HPDE6-E6E7 (cell line): ENCODE measurements around the gene C10orf62.
"Not testable (repeated sequence)": the region's sequence is repeated elsewhere in the genome, so short reads cannot be mapped to it uniquely, and the experiment has no call there.

ENCODE experiments used
- DNase-seq: peaks from one replicate; pipeline ENCODE4 v3.0.0; 2011; ENCODE audit warnings: missing footprints; ENCODE audit errors: extremely low spot score

Gene C10orf62, protein sequence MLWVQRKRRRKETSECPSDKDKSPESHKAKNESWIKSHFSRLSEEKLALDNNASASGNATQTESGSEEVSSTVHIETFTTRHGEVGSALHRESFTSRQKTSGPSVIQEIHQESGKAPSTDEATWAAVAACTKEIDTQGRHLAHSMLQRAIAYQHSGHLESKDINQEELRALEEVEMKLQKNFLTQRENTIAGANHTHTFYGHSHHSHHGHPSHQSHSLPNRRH

DNA sequence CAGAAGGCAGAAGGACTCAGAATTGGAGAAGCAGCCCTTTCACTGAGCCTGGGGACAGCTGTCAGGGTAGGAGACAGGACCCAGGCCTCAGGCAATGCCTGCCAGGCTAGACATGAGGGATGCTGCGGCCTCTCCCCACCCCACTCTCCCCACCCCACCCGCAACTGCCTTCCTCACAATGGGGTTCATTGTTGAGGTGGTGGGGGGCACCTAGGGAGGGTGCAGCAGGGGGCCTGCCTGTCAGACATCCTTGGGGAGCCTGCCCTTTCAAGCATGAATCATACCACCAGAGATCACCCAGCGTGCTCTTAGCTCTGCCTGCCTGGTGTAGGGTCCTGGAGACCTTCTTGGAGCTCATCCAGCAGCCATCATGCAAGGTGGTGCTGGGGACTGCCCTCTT, at the start of gene C10orf62:
Gene C10orf62 (plus strand): TSS at position 243 of the 400 bp plus-strand sequence. CDS start 177 bp downstream, outside the sequence.
- DNase-seq: no peak

DNA sequence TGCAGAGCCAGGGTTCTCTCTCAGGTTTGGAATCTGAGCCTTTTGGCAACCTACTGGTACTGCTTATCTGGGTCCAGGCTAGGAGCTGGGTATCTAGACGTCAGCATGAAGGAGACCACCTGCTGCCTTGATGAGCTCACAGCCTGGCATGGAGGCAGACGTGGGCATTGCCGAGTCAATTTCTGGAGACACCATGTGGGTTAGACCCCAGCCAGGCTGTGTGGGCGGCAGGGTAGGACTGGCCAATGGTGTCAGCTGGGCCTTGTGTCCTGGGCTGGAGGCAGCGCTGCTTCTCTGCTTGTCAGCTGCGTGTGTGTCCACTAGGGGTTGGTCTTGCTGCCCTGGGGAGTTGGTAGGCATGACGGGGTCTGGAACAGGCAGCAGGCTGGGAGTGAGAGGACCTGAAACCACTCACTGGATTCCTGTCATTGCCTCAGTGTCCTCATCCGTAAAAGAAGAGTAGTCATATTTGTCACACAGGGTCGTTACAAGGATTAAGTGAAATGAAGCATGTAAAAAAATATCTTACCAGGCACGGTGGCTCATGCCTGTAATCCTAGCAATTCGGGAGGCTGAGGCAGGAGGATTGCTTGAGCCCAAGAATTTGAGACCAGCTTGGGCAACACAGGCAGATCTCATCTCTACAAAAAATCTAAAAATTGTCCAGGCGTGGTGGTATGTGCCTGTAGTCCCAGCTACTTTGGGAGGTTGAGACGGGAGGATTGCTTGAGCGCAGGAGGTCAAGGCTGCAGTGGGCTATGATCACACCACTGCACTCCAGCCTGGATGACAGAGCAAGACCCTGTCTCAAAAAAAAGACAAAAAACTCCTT, 48.6 kb upstream of the C10orf62 start:
- no peak for DNase-seq

DNA sequence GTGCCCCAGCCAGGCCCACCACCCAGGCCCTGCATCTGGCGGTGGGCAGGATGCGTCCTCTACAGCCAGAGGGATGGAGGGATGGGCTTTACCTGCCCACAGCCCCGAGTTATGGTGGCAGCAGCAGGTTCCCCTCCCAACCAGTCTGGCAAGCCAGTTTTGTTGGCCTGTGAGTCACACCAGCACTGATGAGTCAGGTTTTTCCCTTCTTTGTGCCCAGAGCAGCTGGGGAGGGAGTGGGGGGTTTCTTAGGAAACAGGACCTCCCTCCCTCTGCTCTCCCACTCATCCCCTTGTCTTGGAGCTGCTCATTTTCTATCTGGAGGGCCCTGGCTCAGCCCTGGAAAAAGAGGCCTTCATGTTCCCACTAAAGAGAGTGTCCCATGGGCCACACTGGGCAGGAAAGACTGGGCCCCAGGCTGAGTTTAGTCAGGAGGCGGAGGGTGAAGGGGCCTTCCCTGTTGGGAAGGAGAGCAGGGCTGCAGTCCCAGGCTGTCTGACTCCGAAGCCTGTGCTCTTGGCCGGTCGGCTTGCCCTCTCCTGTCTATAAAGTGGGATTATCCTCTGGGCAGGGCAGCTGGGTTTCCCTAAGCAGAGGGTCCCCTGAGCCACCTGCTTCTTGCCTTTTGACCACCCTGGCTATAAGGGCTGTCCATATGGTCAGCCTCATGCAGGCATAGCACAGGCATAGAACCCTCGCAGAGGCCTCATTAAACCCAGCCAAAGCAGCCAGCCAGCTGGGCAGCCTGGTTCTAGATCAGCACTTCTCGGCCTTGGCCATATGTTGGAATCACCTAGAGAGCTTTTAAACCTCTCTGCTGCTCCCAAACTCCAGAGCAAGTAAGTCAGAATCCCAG, 47.1 kb upstream of the C10orf62 start:
- peak; percentile 92 for DNase-seq

DNA sequence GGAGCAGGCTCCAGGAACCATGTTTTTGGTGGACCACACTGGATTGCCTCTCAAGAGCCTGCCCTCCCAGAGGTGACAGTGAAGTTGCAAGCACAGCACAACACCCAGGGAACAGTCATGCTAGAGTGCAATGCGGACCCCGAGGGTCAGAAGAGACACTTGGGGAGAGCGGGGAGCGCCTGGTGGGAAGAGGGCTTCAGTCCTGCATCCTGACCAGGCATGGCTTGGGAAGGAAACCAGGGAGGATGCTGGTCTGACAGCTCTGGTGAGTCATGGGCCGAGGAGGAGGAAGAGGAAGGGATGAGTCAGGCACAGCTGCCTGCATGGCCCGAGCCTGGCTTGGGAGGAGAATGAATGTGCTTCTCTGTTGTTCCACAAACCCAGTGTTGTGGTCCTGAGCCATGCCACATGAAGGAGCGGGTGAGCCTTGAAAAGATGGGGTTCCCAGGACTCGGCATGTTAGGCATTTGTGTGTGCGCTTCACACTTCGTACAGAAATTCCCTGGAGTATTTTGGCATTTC, 46.4 kb upstream of the C10orf62 start:
- peak; percentile 98 for DNase-seq

DNA sequence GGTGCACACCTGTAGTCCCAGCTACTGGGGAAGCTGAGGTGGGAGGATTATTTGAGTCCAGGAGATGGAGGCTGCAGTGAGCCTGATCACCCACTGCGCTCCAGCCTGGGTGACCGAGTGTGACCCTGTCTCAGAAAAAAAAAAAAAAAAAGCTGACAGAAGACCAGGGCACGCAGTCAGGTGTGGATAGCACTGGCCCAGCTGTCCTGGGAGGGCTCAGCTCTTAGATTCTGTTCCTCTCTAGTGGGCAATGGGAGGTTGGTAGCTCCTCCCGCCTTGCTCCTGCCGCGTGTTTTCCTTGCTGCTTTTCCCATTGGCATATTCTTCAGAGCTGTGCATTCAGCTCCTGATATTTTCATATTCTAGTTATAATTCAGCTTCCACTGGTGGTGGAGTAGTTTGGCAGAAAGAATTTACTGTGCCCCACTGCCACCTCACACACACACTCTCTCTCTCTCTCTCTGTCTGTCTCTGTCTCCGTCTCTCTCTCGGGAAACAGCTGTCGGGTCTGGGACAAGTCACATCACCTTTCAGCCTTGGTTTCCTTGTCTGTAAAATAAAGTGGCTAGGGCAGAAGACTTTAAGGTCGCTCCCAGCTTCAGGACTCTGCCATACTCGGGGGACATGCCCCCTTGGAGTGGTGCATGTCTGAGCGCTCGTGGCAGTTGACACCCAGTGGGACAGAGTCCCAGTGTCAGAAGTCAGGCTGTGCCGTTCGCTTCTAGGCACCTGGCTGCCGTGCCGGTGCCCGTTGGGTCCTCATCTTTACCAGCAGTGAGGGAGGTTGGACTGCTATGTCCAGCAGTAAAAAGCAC, 42.9 kb upstream of the C10orf62 start:
- no peak for DNase-seq

DNA sequence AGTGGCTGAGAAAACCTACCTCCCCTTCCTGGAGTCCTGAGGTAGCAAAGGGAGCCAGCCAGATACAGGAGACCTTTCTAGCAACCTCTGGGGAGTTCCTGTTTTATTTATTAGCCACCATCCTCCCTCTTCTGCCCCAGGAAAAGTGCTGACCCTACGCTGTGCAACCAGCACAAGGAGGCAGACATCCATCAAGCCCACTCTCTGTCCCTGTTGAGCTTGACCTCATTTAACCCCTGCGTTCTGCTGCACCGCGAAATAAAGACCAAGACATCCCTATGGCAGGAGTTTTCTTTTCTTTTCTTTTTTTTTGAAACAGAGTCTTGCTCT, 42.3 kb upstream of the C10orf62 start:
- no peak for DNase-seq

DNA sequence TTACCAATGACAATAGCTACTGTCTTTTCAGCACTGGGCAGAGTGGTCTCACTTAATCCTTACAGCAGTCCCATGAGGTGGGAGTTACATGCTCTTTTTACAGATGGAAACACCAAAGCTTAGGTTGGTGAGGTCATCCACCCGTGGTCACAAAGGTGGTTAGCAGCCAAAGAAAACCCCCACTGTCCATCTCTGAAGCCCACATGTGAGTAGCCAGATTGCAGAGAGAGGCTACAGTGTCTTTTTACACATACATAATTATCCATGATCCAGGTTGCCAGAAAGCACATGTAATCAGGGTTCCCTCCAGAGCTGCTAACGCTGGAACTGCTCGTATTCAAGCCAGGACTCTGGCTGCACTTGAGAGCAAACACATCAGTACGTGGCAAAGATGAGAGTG, 41.6 kb upstream of the C10orf62 start:
- DNase-seq: no peak

DNA sequence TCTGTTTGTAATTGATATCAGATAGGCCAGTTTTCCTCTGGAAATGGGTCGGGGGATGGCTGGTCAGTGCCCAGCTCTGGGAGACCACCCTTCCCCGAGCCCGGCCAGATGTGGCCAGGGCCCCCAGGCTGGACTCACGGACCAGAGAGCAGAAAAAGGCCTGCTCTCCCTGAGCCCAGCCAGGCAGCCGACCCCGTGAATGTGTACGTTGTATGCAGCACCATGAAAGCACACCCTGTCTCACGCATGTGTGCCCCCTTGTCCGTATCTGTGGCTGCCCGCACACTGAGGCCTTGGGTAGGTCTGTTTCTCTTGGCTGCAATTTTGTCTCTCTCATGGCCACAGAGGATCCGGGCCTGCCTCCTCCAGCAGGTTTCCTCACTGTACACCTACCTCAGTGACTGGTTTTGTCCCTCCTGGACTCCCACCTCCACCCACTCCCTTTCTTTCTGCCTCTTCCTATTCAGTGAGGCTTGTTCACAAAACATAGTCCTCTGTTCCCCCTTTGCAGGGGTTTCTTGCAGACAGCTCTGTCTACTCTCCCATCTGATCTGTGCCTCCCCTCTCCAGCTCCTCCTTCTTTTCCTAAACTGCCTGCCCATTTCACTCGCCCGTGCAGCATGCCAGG, 40.6 kb upstream of the C10orf62 start:
- DNase-seq: no peak

DNA sequence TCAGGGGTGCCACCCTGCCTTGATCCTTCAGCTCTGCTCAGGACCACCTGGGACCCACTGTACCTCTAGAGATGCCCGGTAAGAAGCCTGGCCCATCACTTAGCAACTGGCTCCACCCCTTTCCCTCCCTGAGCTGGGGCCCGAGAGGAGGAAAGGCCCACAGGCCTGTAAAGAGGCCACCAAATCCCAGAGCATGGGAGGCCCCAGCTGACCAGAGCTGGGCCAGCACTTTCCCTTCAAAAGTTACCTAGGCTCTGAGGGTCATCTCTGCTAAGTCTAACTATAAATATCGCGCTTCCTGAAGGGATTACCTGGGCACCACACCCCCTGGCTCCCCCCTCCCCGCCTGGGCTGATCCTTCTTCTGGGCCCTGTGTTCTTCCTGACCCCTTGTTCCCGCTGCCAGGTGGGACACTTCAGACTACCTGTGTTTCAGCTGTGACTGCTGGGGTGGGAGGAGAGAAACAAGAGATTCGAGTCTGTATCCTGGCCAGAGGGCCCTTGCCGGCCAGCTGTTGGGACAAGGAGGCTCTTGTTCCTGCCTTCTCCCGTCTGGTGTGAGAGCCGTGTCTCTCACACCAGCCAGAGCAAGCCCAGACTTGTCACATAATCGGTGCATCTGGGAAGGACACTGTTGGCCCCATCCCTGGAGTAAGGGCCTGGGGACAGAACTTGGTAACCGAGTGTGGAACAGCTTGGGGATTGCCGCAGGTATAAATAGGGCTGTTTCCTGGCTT, 39.8 kb upstream of the C10orf62 start:
- no peak for DNase-seq

DNA sequence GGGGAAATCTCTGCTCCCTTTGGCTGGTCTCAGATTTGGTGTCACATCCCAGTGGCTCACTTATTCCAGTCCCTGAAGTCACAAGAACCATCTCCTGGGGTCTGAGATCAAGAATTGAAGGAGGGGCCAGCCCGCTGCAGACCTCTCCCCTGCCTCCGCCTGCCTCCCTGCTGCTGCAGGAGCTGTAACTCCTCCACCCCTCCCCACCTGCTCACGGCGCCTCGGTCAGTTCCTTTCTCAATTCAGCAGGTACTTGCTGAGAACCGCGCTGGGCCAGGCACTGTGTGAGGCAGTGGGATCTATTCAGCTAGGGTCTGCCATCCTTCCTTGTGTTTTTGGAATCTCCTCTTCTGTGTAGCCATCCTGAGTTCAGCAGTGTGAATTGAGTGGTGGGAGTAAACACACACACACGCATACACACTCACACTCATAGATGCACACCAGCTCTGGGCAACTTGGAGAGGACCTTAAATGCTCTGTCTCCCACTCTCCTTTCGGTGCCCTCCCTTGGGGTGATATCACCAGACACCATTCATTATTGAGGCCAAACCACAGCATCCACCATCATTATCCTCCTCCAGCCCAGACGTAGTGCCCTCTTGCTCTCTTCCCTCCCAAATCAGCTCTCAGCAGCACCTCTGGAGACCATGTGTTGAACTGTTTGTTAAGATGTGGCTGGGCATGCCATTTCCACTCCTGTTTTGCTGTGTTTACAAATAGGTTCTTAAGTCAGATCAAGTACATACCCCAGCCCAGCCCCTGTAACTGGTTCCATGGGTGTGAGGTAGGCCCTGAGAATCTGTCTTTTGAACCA, 39.0 kb upstream of the C10orf62 start:
- no peak for DNase-seq

DNA sequence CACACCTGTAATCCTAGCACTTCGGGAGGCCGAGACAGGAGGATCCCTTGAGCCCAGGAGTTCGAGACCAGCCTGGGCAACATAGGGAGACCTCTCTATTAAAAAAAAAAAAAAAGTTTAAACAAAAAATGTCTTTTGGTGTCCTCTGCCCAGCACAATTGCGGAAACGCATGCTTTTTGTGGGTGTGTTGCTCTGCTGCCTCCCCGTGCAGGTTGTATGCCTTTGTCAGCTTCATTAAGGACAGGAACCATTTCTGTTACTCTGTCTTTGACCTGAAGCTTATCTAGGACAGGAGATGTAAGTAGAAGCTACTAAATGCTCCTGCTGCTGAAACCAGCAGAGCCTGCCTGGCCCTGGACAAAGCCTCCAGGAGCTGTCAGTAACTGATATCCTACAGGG, 38.2 kb upstream of the C10orf62 start:
- no peak for DNase-seq

DNA sequence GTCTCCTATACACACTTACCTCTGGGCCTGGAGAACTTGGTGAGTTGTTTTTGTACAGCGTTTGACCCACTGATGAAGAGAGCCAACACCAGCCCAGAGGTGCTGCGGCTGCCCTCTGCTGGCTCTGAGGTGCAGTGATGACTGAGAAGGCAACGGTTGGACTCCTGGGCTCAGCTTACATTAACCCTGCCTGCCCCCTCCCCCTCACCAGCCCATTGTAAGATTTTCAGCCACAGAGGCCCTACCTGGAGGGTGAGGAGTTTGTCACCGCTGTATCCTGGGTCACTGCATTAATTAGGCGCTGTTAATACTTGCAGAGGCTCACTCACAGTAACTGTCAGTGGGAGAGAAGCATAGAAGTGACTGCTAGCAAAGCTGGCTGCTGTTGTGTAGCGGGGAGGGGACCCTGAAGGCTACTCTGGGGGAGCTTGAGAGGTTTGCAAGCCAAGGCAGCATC, 35.9 kb upstream of the C10orf62 start:
- DNase-seq: peak; percentile 67

DNA sequence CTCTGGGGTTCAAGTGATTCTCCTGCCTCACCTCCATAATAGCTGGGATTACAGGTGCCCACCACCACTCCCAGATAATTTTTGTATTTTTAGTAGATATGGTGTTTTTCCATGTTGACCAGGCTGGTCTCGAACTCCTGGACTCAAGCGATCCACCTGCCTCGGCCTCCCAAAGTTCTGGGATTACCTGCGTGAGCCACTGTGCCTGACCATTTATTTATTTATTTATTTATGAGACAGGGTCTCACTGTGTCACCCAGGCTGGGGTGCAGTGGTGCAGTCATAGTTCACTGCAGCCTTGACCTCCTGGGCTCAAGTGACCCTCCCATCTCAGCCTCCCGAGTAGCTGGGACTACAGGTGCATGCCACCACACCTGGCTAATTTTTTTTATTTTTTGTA, 35.2 kb upstream of the C10orf62 start:
- not testable (repeated sequence) for DNase-seq

DNA sequence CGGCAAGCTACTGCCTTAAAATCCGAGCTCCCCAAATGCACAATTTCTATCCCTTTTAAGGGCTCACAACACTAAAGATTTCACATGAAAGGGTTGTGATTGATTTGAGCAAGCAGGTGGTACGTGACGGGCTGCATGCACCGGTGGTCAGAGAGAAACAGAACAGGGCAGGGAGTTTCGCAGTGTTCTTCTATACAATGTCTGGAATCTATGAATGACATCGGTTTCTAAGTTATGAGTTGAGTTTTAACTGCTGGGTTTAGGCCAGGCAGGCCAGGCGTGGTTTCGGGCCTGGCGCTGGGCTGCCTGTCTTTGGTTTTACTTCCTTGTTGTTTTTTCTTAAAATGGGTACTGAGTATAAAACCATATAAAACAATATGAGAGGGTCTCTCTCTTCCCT, 34.0 kb upstream of the C10orf62 start:
- not testable (repeated sequence) for DNase-seq

DNA sequence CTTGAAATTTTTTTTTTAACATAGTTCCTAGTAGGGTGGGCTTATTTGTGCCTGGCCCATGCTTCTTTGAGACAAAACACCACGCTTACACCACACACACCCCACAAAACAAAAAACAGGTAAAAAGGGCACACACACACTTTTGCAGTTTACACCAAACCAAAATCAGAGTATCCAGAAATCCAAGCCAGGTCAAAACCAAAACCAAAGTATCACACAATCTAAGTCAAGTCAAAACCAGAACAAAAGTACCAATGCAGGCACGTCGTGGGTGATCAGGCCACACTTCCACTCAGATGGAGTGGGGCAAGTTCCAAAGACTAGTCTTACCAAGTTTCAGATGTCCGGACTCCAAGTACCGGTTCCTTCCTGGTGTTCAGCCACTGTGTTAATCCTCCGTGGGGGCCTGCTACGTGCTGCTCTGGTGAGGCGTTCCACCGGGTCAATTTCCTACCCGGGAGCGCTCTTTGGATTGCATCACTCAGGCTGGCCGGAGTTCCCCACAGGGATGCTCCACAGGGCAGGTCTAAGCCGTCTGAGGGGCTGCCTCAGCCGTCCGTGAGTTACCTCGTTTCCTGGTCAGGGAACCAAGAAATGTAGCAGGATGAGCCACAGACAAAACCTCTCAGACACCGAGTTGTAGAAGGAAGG, 28.7 kb upstream of the C10orf62 start:
- not testable (repeated sequence) for DNase-seq

DNA sequence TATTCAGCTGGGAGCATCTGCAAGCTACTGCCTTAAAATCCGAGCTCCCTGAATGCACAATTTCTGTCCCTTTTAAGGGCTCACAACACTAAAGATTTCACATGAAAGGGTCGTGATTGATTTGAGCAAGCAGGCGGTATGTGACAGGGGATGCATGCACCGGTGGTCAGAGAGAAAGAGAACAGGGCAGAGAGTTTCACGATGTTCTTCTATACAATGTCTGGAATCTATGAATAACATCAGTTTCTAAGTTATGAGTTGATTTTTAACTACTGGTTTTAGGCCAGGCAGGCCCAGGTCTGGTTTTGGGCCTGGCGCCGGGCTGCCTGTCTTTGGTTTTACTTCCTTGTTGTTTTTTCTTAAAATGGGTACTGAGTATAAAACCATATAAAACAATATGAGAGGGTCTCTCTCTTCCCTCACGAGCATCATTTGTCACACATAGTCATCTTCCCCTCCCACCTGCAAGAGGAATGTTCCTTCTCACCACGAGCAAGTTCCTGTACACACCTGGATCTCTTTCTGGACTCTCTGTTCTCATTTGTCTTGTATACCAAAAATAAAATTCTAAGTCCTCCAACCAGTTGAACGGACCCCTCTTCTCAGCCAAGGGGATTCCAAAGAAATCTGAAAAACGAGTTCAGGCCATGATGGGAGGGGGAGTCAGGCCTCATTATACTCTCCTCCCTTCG, 28.0 kb upstream of the C10orf62 start:
- DNase-seq: not testable (repeated sequence)

DNA sequence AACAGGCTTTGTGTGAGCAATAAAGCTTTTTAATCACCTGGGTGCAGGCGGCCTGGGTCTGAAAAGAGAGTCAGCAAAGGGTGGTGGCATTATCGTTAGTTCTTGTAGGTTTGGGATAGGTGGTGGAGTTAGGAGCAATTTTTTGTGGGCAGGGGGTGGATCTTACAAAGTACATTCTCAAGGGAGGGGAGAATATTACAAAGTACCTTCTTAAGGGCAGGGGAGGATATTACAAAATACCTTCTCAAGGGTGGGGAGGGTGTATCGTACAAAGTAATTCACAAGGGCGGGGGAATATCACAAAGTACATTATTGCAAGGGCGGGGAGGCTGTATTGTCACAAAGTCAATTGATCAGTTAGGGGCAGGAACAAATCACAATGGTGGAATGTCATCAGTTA, 27.2 kb upstream of the C10orf62 start:
- not testable (repeated sequence) for DNase-seq

DNA sequence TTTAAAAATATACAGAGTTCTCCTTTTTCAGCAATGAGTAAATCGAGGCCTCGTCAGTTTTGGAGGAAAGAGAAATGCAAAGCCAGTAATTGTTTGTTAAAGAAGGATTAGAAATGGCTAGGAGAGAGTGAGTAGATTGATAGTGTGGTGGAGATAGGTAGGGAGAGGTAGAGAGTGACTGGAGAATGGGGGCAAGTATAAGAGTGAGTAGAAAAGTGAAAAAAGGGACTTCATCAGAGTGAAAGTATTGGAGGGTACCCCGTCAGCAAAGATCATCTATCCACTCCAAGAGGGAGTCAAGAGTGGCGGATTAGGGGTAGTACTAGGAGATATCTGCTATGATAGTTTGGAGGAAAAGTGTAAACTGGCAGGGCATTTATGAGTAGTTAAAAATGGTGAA, 26.2 kb upstream of the C10orf62 start:
- DNase-seq: no peak
